GM19455 (cell line): Measurements from ENCODE around the gene PBX4.

Experiments used
- ATAC-seq: cut with Tn5 transposase; IDR thresholded peaks from one replicate; pipeline ENCODE4 v1.9.1; 2021; ENCODE audit not compliant: unreplicated experiment

Gene PBX4

DNA sequence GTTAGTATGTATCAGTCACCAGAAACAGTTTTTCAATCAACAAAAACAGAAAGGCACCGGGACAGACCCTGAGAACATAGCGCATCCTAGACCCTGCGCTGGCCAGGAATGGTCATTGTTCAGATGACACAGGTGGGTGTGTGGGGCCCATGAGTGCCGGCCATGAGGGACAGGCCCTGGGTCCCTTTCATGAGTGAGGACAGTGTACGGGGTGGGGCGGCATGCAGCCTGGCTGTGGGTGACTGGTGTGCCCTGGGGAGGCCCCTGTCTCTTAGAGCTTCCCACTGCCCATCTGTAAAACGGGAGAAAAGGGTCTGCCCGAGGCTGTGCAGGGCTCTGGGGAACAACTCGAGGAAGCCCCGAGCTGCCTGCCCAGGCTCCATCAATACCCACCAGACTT is 25.8 kb downstream of the PBX4 start:
- ATAC-seq: no peak

- ATAC-seq: no peak
Observed at GRCh38 chr19:19591133-19591825, 27.2 kb downstream of the PBX4 start.

DNA sequence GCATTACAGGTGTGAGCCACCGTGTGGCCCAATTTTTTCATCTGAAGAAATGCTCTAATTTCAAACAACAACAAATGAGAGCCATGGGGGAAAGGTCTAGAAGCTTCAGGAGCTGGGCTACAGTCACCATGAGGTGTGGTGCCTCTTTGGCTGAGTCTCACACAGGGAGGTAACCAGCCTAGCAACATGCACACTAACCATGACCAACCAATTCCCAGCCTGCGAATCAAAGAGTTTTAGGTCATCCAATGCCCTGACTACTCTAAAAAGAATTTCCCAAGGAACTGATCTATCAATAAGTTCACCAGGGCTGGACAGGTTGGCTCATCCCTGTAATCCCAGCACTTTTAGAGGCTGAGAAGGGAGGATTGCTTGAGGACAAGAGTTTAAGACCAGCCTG is 29.9 kb downstream of the PBX4 start:
- ATAC-seq: no peak

DNA sequence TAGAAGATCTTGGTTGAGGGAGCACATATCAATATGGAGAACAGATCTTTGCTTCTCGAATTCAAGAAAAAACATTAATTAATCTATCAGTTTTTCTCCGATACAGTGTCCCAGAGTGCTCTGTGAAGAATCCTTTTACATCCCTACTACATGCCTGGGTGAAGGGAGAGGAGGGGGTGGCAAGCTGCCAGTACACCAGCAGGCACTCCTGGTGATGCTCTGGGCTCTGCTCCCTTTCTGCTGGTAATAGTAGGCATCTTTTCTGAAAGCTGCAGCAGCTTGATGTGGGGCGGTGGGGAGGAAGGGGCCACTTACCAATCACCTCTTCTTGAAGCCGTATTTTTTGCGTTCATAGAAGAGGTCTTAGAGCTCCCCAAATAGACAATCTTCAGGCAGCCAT is 30.7 kb downstream of the PBX4 start:
- ATAC-seq: no peak

DNA sequence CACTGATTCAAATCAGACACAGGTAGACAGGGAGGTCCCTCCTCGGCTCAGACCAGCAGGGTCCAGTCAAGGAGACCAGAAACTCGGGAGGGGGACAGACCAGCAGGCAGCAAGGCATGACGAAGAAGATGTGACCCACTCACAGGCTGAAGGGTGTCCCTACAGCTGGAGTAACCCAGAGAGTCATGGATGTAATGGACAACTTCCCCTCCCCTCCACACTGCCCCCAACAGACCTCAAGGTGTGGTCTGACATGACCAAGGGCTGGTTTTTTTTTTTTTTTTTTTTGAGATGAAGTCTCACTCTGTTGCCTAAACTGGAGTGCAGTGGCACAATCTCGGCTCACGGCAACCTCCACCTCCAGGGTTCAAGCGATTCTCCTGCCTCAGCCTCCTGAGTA is 34.1 kb downstream of the PBX4 start:
- ATAC-seq: no peak

DNA sequence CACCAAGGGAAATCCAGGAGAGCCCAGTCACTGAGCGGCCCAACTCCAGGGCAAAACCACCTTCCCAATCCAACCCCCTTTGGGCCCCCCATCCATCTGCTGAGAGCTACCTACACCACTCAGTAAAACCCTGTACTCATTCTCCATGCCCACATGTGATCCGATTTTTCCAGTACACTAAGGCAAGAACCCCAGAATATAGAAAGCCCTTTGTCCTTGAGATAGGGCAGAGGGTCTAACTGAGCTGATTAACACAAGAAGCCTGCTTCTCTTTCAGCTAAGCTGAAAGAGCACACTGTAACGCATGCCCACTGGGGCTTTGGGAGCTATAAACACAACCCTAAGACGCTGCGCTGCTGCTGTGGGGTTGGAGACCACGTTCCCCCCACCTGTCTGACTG is 36.0 kb downstream of the PBX4 start:
- ATAC-seq: no peak

GRCh38 chr19:19581391-19581790 is 37.1 kb downstream of the PBX4 start:
- ATAC-seq: no peak

- ATAC-seq: no peak
Observed at GRCh38 chr19:19580418-19580817, 38.1 kb downstream of the PBX4 start.

GRCh38 chr19:19579533-19580361 is 38.7 kb downstream of the PBX4 start:
- no peak for ATAC-seq

GRCh38 chr19:19578252-19578651 is 40.2 kb downstream of the PBX4 start:
- no peak for ATAC-seq

DNA sequence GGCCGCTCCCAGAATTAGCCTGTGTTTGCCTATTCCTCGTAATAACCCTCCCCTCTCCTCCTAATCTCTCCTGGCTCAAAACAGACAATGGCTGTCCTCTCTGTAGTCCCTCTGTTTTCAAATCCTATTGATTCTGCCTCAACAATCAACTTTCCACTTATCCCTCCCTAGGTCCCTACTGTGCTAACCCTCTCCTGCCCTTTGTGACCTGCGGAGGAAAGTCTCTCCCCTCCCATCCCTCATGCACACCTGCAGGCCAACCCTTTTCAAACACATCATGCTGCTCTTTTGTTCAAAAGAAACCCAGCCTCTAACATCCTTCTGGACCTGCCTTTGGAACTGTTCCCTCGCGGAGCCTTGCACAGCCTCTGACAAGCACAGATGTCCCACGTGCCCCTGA is 43.1 kb downstream of the PBX4 start:
- no peak for ATAC-seq

DNA sequence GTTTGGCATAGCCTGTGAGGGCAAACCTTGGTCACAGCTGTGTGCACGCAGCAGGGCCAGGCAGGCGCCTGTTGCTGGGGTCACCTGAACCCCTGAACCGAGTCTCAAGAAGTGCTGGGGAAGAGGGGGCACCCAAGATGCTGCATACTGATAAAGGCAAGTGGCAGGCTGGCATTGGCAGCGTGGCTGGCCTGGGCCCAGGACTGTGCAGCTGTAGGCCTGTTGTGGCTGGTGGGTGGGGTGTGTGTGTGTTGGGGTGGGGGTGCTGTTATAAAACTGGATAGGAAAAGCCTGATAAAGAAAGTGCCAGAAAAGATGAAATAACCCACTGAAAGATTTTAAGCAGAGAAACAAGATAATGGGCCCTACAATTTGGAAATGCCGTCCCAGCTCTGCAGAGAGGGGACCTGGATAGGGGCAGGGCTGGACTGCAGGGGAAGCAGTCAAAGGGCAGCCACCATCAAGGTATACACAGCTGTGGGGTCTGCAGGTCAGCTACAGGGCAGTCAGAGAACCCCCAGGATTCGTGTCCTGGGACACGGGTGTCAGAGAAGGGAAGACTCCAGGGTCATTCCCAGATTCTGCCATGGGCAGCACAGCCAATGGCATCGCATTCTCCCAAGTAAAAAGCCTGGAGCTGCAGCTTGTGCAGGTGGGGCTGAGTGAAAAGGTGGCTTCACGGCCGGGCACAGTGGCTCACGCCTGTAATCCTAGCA is 47.3 kb downstream of the PBX4 start:
- no peak for ATAC-seq

GRCh38 chr19:19570571-19570970 is 47.9 kb downstream of the PBX4 start:
- no peak for ATAC-seq

DNA sequence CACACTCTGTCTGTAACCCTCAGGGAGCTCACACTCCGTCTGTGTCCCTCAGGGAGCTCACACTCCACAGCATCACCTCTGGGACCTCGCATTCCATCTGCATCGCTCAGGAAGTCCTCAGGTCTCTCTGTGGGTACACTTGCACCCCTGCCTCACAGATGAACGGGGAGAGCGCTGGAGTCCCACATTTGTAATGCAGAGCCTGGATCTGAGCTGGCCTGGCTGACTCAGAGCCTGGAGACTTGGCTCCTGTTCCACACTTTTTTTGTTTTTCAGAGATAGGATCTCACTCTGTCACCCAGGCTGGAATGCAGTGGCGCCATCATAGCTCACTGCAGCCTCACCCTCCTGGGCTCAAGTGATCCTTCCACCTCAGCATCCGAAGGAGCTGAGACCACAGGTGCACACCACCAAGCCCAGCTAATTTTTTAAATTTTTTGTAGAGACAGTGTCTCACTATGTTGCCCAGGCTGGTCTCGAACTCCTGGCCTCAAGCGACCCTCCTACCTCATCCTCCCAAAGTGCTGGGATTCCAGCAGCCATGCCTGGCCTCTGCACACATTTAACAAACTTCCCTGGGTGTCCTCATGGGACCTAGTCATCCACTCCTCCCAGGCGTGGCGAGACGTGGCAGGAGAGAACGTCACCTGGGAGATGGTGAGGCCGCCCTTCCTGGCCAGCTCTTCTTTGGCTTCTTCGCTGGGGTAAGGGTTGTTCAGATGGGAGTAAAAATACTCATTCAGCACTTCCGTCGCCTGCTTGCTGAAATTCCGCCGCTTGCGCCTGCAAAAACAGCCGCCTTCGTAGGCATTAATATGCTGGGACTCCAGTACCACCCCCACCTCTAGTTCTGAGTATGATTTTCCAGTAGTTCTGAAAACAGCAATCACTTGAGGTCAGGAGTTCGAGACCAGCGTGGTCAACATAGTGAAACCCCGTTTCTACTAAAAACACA is 49.4 kb downstream of the PBX4 start:
- no peak for ATAC-seq

GRCh38 chr19:19567391-19567790 is 51.1 kb downstream of the PBX4 start:
- no peak for ATAC-seq

- no peak for ATAC-seq
Observed at GRCh38 chr19:19566306-19566705, 52.2 kb downstream of the PBX4 start.

GRCh38 chr19:19563348-19563848 is 55.1 kb downstream of the PBX4 start:
- no peak for ATAC-seq

DNA sequence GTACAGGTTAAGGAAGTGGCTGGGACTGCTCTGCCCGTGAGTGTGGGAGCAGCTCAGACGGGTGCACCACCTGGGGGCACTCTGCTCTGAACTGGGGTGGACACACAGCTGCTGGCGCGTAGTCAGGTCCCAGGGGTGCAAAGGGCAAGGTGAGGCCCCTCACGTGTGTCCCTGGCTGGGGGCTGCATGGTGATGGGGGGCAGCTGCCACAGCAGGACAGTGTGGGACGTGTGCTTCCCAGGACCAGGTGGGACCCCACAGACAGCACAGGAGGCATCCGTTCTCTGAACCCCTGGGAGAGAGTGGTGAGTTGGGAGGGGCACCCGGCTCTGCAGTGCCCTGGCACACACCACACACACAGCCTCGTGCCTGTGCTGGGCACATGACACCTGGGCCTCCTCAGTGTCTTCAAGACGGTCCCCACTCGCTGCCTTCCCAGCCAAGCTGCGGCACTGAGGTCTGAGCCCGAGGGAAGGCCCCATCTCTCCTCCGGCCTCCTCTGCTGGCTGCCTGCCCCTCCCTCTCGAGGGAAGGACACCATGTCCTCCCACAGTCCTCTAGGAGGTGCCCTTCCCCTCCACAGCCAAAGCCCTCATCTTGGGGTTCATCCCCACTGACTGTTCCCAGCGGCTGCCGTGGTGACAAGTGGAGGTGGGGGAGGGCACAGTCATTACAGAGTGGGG is 55.7 kb downstream of the PBX4 start:
- ATAC-seq: no peak

DNA sequence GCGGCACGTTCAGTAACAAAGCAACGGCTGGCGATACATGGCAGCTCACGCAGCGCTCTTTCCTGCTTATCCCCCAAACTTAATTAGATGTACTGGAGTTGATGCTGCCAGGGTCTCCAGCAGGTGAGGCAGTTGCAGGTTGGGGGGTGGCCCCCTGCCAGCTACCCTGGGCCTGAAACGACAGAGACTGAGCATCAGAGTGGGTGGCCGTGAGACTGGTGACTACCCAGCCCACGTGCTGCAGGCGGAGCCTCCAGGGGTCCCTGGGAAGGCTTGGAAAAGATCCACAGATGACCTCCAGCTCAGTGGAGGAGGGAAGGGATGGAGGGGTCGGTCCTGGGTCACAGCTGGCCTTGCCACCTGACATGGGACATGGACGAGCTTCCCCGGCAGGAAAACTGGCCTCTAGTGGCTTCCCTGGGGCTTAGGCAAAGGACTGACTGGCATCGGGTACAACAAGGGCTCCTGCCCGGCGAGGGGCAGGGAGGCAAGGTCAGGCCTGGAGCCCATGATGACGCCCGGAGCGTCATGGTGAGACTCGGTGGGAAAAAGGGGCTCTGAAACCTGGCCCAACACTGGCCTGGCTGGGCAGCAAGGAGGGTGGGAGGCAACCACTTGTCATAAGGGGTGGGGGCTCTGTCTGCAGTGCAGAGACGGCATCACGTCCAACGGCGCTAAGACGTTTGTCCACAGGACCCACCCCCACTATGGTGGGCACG is 56.4 kb downstream of the PBX4 start:
- no peak for ATAC-seq
